Measurements from ENCODE around the gene PARD3B. TPM values are rescaled to one million over a fixed set of nuclear protein-coding genes. Genes with fewer than 3 reads are reported as not detected.

PARD3B gene
- total and polyA plus RNA-seq, 2 of the 13 experiments (the other 11 are each of a cell fraction or from before 2014, with no cell fraction given), result 0.71 to 2.3 TPM

- ChIA-PET POLR2A (no interaction called here), CTCF (ENCODE audit: low intra/inter-chr PET ratio, low total read pairs) (interaction anchor here (0.7 kb wide), 1 partner anchor 290 kb away, joined by 3 read pairs; no protein-coding TSS in a partner anchor)
- Histone ChIP-seq H4K20me1 (ENCODE audit: insufficient read depth, low read length) (no peaks in the 10 kb centered on the region), H3K79me2 (ENCODE audit: insufficient read depth, low read length) (no peaks in the 10 kb centered on the region), H3K36me3 (replicated peaks in 1 of 2; ENCODE audit: control insufficient read depth in 1 of 2, insufficient read depth in 2 of 2, low read length in 2 of 2) (no peaks in the 10 kb centered on the region), H3K27ac (ENCODE audit: extremely low read length, insufficient read depth, low read length) (no peak overlapping the region), H3K9ac (ENCODE audit: insufficient read depth, low read depth, low read length) (no peak overlapping the region), H3K9me3 (ENCODE audit: low read length) (no peaks in the 10 kb centered on the region), H3K4me1 (ENCODE audit: insufficient read depth, low read length) (no peaks in the 10 kb centered on the region), H3K27me3 (ENCODE audit: control insufficient read depth in 1 of 2, insufficient read depth in 2 of 2, low read length in 2 of 2) (no peaks in the 10 kb centered on the region), H3K4me3 (replicated peaks in 1 of 3; ENCODE audit: insufficient read depth in 1 of 3, low read depth in 2 of 3, low read length in 3 of 3) (no peak overlapping the region), H2AFZ (ENCODE audit: low read length) (no peak overlapping the region), H3K4me2 (ENCODE audit: low read depth, low read length) (no peak overlapping the region)
- intact Hi-C loops (cut with micrococcal nuclease; ENCODE audit: unreplicated experiment) (no loop called here), in situ Hi-C loops (cut with HindIII; ENCODE audit: extremely low pct_ligation_motif_present, low pct_unique_long_range_greater_than_20kb) (no loop called here)
- TF ChIP-seq ZMAT3 (CRISPR knock-in tag; conservative IDR thresholded peaks at IDR 0.05) (no peak), TFDP2 (CRISPR knock-in tag; IDR thresholded peaks at IDR 0.05) (no peak), SYNCRIP (IDR thresholded peaks at IDR 0.05; ENCODE audit: insufficient read depth, low read depth, low read length) (no peak), ZNF768 (CRISPR knock-in tag; IDR thresholded peaks at IDR 0.05) (no peak), ZNF652 (CRISPR knock-in tag; IDR thresholded peaks at IDR 0.05; ENCODE audit: borderline replicate concordance, low read depth) (no peak), POLR2AphosphoS2 (IDR thresholded peaks at IDR 0.05; ENCODE audit: low read depth, low read length) (no peak), ZNF501 (CRISPR knock-in tag; IDR thresholded peaks at IDR 0.05) (no peak)
- ATAC-seq, result no peak
- WGBS (ENCODE audit: low lambda C conversion rate), result 21% methylated on average over 2 of the region's 2 CpGs
- no peak for FAIRE-seq
- no TSS peak for BruUV-seq (replicated peaks)
- DNase-seq (ENCODE audit: low spot score), result no peak
These were observed 883.5 kb downstream of the PARD3B start for GRCh38 chr2:205428811-205429210.

GRCh38 chr2:205435970-205436369, 890.7 kb downstream of the PARD3B start:
- in situ Hi-C loops (cut with HindIII; ENCODE audit: extremely low pct_ligation_motif_present, low pct_unique_long_range_greater_than_20kb), result no loop called here
- Histone ChIP-seq H3K4me3 (replicated peaks in 1 of 3; ENCODE audit: insufficient read depth in 1 of 3, low read depth in 2 of 3, low read length in 3 of 3) (no peak overlapping the region), H3K9me3 (ENCODE audit: low read length) (no peaks in the 10 kb centered on the region), H3K79me2 (ENCODE audit: insufficient read depth, low read length) (no peaks in the 10 kb centered on the region), H4K20me1 (ENCODE audit: insufficient read depth, low read length) (no peaks in the 10 kb centered on the region), H3K27ac (ENCODE audit: extremely low read length, insufficient read depth, low read length) (no peak overlapping the region), H3K4me1 (ENCODE audit: insufficient read depth, low read length) (no peaks in the 10 kb centered on the region), H3K4me2 (ENCODE audit: low read depth, low read length) (no peak overlapping the region), H2AFZ (ENCODE audit: low read length) (no peak overlapping the region), H3K9ac (ENCODE audit: insufficient read depth, low read depth, low read length) (no peak overlapping the region), H3K36me3 (replicated peaks in 1 of 2; ENCODE audit: control insufficient read depth in 1 of 2, insufficient read depth in 2 of 2, low read length in 2 of 2) (no peaks in the 10 kb centered on the region), H3K27me3 (ENCODE audit: control insufficient read depth in 1 of 2, insufficient read depth in 2 of 2, low read length in 2 of 2) (no peaks in the 10 kb centered on the region)
- no peak for TF ChIP-seq ZNF576 (CRISPR knock-in tag; IDR thresholded peaks at IDR 0.05)
- FAIRE-seq (no peak), ATAC-seq (no peak), DNase-seq (ENCODE audit: low spot score) (no peak)
- CTCF ChIA-PET (ENCODE audit: low intra/inter-chr PET ratio, low total read pairs), result no interaction called here
- 61% methylated on average over 4 of the region's 4 CpGs for WGBS (ENCODE audit: low lambda C conversion rate)
- intact Hi-C loops (cut with micrococcal nuclease; ENCODE audit: unreplicated experiment), result no loop called here
- no TSS peak for BruUV-seq (replicated peaks)
- POLR2A ChIA-PET, result no interaction called here

All from HepG2 (cell line).